Heart left ventricle (tissue), 13 donors: ENCODE results near the gene FGF2.

Experiments used
- POLR2A ChIP-seq, 2 donors: fragments of 450-650 bp; IDR thresholded peaks; one replicate each; pipeline ENCODE4 v1.6.1; 2017; ENCODE audit warnings: antibody characterized with exemption in 2 of 2, mild to moderate bottlenecking in 2 of 2, moderate library complexity in 2 of 2
- TF ChIP-seq, protein P1 (sequence below), 12 donors: fragments of 200-600 bp; sonication (generic) in 4 of 12; IDR thresholded peaks; one replicate each; pipeline versions ENCODE4 v1.5.0 to v1.8.0; 2018 to 2022; ENCODE audit warnings: antibody characterized with exemption in 12 of 12, mild to moderate bottlenecking in 5 of 12
- donor health status: ischemic (EF 13 %, LVEDD 7.1; RV severe dilation, severe dysfunction).
- donor health status: DM: no; HTN: yes; CAD: no.
- donor health status: DM: no; HTN: no; CAD: no.
- donor health status: ischemic (EF 25% LVEDD 6.9; RV normal size, moderate dysfunction).
- donor health status: ischemic (EF 25% LVEDD 5.7; RV mildly dilated, moderate dysfunction).
- donor health status: ischemic (EF 35%, LVEDD 5.7; RV mildly dilated, moderate dysfunction).
- donor health status: nonischemic (EF 11% LVEDD 7.7; RV severe dilation, severe dysfunction).
- donor health status: DM: yes; HTN: yes; CAD: no.
- donor health status: PGD.
- donor health status: ischemic (EF 29% LVEDD 5.4; RV normal size, mild dysfunction).
- donor health status: nonischemic (EF 23%, LVEDD 6.1; RV moderate dilation, normal function).

DNA sequence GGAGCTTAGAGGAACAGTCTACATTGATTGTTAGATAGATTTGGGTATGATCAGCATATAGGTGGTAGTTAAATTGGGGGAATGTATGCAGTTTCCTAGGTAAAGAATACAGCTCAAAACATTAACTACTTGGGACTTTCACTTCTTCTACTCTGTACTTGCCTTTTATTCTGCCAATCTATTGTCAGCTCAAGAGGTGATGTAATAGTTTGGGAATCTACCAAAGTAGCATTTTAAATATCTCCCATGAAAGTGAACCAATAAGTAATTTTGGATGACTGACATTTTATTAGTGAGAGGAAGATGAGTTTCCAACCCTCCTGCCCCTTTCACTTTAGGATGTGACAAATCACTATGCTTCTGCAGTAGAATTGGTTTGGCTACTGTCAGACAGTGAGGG is 52.4 kb downstream of the FGF2 start:
- TF ChIP-seq, protein P1, sequence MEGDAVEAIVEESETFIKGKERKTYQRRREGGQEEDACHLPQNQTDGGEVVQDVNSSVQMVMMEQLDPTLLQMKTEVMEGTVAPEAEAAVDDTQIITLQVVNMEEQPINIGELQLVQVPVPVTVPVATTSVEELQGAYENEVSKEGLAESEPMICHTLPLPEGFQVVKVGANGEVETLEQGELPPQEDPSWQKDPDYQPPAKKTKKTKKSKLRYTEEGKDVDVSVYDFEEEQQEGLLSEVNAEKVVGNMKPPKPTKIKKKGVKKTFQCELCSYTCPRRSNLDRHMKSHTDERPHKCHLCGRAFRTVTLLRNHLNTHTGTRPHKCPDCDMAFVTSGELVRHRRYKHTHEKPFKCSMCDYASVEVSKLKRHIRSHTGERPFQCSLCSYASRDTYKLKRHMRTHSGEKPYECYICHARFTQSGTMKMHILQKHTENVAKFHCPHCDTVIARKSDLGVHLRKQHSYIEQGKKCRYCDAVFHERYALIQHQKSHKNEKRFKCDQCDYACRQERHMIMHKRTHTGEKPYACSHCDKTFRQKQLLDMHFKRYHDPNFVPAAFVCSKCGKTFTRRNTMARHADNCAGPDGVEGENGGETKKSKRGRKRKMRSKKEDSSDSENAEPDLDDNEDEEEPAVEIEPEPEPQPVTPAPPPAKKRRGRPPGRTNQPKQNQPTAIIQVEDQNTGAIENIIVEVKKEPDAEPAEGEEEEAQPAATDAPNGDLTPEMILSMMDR (IDR thresholded peaks at IDR 0.05) = no peak
- no peak for TF ChIP-seq POLR2A (IDR thresholded peaks at IDR 0.05)
